EL (cell line): ENCODE measurements around the gene SIPA1L2.
"Not testable (repeated sequence)": the region's sequence is repeated elsewhere in the genome, so short reads cannot be mapped to it uniquely, and the experiment has no call there.

Source experiments
- DNase-seq: peaks from one replicate; pipeline ENCODE4 v3.0.0-alpha.2; 2016

Gene SIPA1L2

DNA sequence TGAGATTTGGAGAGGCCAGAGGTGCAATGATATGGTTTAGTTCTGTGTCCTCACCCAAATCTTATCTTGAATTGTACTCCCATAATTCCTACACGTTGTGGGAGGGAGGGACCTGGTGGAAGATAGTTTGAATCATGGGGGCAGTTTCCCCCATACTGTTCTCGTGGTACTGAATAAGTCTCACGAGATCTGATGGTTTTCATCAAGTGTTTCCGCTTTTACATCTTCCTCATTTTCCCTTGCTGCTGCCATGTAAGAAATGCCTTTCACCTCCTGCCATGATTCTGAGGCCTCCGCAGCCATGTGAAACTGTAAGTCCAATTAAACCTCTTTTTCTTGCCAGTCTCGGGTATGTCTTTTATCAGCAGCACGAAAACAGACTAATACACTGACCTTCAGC, 17.1 kb downstream of the SIPA1L2 start:
- DNase-seq = not testable (repeated sequence)

- DNase-seq = no peak
Measured at GRCh38 chr1:232611834-232612233, 18.1 kb downstream of the SIPA1L2 start.

GRCh38 chr1:232610902-232611745, 18.8 kb downstream of the SIPA1L2 start:
- not testable (repeated sequence) for DNase-seq

- DNase-seq = no peak
Measured at GRCh38 chr1:232610192-232610901, 19.6 kb downstream of the SIPA1L2 start.

- DNase-seq = no peak
Measured at GRCh38 chr1:232608427-232608826, 21.5 kb downstream of the SIPA1L2 start.

DNA sequence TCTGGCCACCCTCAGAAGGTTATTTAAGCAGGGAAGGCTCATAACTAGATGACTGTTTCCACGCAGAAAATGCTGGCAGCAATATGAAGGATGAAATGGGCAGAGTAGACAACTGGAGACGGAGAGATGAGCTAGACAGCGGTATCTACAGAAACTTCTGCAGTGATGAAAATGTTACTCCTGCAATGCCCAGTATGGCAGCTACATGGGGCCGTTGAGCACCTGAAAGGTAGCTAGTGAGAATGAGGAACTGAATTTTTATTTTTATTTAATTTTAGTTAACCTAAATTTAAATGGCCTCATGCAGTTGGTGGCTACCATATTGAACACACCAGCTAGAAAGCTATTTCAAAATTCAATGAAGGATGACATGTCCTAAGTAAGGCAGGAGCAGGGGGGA, 27.3 kb downstream of the SIPA1L2 start:
- no peak for DNase-seq

DNA sequence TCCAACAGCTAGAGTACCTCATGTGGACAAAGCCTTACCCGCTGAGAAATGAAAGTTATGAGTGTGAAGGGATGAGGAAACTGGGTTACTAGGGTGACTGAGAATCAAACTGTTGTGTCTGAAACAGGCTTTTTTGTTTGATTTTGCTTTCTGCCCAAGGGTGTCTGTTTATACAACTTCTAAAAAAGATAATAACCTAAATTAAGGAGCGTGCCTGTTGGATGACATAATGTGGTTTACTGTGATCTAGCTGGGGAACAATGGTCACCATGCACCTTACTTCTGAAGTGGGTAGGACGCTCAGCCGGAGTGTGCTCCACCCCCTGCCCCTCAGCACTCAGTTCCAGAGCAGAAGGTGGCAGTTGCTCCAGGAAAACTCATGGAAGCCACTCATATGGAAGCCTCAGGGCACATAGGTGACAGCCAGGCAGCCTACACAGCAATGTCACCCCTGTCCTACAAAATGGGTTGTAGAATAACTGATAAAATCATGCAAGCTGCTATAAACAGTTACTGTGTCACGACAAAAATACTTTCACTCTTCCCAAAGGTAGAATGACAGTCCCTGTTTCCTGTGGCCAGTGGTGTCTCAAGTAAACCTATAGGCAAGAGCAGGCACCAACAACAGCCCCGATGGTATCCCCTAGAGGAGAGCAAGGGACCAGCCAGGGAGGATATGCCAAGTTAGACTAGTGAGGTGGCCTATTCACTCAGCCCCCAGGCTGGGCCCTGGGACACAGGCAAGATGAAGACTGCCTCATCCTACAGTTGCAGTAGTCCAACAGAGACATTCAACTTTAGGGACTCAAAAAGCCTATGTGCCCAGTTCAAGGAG, 29.3 kb downstream of the SIPA1L2 start:
- DNase-seq = peak; percentile 11

DNA sequence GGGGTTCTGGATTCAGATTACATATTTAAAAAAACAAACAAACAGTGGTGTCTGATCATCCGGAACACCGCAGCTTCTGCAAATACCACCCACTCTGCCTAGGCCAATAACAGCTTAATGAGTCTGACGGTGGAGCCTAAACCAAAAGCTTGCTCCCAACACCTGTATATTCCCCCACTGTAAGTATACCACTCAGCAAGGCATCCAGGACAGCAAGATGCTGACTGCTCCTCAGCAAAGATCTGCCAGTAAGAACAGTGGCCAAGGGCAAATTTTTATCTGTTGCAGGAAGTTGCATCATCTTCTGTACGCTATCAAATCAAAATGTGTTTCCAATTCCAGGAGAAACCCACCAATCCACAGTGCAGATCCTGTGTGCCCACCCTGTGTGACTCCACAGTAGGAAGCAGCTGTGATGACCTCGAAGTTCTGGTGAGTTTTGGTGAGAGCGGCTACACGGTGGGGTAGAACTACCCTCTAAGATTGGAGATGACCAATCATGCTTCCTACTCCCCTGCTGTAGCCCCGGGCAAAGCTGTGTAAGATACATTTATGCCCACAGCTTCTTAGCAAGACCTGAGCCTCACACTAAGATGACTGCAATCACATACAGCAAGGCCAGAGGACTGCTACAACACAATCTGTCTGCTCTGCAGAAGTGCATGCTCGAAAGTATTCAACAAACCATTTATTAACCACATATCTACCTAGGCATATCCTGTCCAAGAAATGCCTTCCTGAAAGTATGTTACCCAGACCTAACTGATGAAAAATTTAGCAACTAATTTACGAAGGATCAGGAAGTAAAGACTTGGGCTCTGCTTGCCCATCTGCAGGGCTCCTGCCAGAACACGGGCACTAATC, 30.5 kb downstream of the SIPA1L2 start:
- peak; percentile 53 for DNase-seq

DNA sequence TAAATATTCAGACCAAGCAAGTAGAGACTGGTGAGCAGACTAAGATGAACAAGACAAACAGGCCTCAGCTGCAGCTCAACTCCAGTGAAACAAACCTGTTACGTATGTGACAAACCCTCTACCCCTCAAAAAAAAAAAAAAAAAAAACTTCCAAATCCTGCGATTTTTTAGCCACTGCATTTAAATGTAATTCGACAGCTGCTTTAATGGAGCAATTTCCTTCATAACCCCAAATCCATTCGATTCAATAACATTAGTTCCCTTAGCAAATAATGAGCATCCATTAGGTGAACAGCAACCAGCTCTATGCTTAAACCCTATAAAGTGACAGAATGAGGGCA, 31.1 kb downstream of the SIPA1L2 start:
- no peak for DNase-seq

DNA sequence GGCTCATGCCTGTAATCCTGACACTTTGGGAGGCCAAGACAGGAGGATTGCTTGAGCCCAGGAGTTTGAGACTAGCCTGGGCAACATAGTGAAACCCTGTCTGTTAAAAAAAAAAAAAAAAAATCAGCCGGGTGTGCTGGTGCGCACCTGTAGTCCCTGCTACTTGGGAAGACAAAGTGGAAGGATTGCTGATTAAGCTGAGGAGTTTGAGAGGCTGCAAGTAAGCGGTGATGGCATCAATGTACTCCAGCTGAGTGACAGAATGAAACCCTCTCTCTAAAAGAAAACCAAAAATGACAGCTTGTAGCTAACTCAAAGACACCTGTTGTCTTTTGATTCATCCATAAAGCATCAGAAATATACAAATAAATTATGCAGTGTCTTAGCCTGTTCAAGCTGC, 31.8 kb downstream of the SIPA1L2 start:
- DNase-seq = no peak

GRCh38 chr1:232597721-232598120, 32.2 kb downstream of the SIPA1L2 start:
- no peak for DNase-seq

- DNase-seq = no peak
Measured at GRCh38 chr1:232596666-232597303, 33.1 kb downstream of the SIPA1L2 start.

- DNase-seq = no peak
Measured at GRCh38 chr1:232594768-232595698, 34.9 kb downstream of the SIPA1L2 start.

DNA sequence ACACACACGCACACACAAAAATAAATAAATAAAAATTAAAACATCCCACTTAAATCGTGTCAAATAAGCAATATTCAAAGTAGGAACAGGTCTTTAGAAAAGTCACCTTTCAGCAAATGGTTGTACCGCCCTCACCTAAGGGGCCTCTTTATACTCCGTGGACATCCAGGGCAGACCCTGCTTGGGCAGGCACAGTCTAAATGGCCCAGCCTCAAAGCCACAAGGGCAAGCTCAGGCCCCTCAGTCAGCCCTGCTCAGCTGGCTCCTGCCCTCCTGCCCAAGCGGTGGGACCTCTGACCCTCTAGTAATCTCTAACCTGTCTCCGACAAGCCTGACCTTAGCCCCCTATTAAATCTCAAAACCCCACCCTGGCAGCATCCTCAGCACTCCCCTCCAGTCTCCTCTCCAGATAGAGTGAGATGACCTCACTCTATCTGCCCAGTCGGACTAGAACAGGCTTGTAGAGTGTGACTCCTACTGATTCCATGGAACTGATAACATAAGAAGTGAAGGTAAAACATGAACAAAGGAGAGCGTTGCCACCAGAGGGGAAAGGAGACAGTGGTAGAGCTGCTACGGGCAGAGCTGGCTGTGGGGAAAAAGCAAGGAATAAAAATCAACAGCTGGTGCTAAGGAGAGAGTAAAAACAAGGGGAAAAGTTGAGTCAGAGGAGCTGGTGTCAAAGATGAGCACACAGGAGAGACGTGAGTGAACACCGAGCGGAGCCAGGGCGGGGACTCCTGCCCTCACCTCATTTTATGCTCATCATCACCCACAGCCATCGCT, 36.0 kb downstream of the SIPA1L2 start:
- no peak for DNase-seq

- no peak for DNase-seq
Measured at GRCh38 chr1:232591344-232591743, 38.6 kb downstream of the SIPA1L2 start.

GRCh38 chr1:232590744-232591082, 39.2 kb downstream of the SIPA1L2 start:
- DNase-seq = no peak

- DNase-seq = no peak
Measured at GRCh38 chr1:232589812-232590743, 39.9 kb downstream of the SIPA1L2 start.

DNA sequence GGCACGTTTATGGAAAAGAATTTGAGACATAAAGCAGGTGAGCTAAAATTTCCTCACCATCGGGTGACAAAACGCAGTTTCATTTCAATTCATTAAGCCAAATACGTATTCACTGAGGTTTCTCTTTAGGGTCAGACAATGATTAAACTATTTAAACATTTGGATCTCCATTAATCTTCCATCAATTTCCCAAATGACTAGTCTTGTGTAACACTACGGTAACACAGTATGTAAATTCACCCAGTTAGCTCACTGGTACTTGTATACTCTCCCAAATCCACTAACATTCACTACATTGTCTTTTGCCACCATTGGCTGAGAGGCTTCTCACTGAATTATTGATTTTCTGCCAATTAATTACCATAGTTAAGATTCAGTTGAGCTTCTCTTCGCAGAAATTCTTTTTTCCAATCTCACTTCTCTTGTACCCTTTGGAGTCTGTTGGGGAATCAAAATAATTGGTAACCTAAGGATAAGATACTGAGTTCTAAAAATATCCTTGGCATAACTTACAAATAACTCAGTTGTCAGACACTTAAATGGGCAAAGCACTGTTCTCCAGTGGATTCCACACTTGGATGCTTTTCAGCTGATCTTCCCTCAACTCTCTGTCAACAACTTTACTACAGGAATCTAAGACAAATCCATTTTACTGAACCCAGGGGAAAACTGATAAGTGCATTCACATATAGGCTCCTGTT, 40.7 kb downstream of the SIPA1L2 start:
- no peak for DNase-seq
